Activated T-helper 17 cell treated with anti-CD3 and anti-CD28 coated beads, Interleukin-2, amount 50 U/mL, for 72 hours (primary cell): ENCODE results near the gene KPNB1. TPM values are rescaled to one million over a fixed set of nuclear protein-coding genes. Genes with fewer than 3 reads are reported as not detected.

Experiments
- total RNA-seq, 2 donors: library from RNA; stranded (reverse); gene quantifications; one replicate each; pipeline ENCODE4 v1.2.3, GENCODE V29; 2022

The KPNB1 gene
- total RNA-seq, 2 donors from 2014 or later: 451 to 724 TPM

Other genes with a start within 250 kb of the KPNB1 start
- gene NPEPPS, start 118.8 kb upstream of the KPNB1 start, total RNA-seq: 100 to 1,000 TPM; 105 to 289 TPM
- gene TBKBP1, start 44.2 kb downstream of the KPNB1 start, total RNA-seq: 10 to 100 TPM in 1 of 2 donors, 1 to 10 TPM in 1; 6.3 to 10.2 TPM
- 10 to 100 TPM; 19.9 to 30.5 TPM for gene TBX21, start 83.3 kb downstream of the KPNB1 start, total RNA-seq
- 10 to 100 TPM; 11.6 to 14.4 TPM for gene OSBPL7, start 171.9 kb downstream of the KPNB1 start, total RNA-seq
- gene MRPL10, start 181.6 kb downstream of the KPNB1 start, total RNA-seq: 10 to 100 TPM; 58.0 to 58.8 TPM
- under 1 TPM; 0.58 to 0.61 TPM for gene LRRC46, start 181.8 kb downstream of the KPNB1 start, total RNA-seq
- 10 to 100 TPM; 21.2 to 21.8 TPM for gene SCRN2, start 191.4 kb downstream of the KPNB1 start, total RNA-seq
- under 1 TPM in 1 of 2 donors, not detected in 1; 0.21 TPM for gene SP6, start 201.2 kb downstream of the KPNB1 start, total RNA-seq
- gene SP2, start 246.3 kb downstream of the KPNB1 start, total RNA-seq: 10 to 100 TPM; 23.7 to 24.2 TPM